Inferior parietal cortex (tissue), 1 donor: Measurements from ENCODE around the gene DSC1.
"Not testable (repeated sequence)": the region's sequence is repeated elsewhere in the genome, so short reads cannot be mapped to it uniquely, and the experiment has no call there.

Source experiments
- DNase-seq: peaks from one replicate; pipeline ENCODE4 v3.0.0-alpha.2; 2016; ENCODE audit errors: extremely low spot score

The DSC1 gene

GRCh38 chr18:31176531-31176930 is 13.9 kb upstream of the DSC1 start:
- no peak for DNase-seq

- no peak for DNase-seq
Observed at GRCh38 chr18:31171144-31171839, 8.6 kb upstream of the DSC1 start.

DNA sequence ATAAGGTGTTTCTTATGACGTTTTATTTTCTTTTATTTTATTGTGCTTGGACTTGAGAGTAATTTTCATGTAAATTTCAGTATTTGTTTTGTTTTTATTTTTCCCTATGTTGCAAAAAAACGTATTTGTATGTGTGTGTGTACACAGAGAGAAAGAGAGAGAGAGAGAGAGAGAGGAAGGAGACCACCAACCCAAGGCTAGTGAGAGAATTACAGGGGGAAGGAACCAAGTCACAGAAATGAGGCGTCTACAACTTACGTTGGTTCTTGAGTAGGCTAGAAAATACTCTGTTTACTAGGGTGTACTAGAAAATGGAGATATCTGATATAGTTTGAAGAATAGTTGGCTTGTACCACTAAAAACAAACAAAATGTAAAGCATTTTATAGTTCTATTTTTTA is 7.7 kb upstream of the DSC1 start:
- DNase-seq: no peak

DNA sequence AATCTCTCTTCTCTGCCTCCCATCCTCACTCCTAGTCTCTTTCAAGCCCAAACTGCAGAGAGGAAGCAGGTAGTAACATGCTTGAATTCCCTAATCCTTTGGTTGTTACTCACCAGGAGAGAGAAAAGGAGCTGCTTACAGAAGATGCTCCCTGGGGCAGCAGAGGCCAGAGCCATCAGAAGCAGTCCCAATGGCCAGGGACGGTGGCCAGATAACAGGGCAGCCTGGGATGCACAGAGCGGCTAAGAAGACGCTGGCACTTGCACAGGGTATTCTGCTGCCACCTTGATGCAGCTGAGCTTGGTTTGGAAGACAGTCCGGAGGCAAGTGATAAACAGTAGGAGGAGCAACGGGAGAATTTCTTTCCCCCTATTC is 250 bp downstream of the DSC1 start:
- no peak for DNase-seq

DNA sequence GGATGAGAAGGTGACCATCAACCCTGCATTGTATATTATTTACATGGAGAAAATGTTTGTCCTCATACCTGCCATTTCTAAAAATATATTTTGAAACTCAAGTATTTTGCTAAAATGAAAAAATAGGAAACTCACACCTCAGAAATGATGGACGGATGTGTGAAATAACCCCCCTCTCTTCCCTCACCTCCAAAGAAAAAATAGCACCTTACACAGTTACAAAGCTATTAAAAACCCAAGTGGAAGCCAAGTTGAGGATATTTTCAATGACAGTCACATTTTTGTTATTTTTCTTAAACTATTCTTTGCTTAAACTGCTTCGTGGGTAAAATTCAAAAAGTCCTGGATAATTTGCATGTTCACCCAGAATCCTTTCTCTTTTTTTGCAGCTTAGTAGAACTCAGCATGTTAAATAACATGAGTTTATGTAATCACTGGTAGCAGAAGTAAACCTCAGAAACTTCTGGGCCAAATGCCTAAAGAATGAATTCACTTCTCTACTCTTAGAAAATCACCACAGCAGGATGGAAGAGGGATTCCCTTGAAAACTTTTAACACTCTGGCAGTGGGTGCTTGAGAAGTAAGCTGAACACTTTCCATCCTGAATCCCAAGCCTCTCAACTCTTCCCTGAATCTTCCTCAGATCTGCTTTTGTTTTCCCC is 768 bp downstream of the DSC1 start:
- DNase-seq: peak; percentile 51

- DNase-seq: no peak
Observed at GRCh38 chr18:31156821-31157763, 5.6 kb downstream of the DSC1 start.

DNA sequence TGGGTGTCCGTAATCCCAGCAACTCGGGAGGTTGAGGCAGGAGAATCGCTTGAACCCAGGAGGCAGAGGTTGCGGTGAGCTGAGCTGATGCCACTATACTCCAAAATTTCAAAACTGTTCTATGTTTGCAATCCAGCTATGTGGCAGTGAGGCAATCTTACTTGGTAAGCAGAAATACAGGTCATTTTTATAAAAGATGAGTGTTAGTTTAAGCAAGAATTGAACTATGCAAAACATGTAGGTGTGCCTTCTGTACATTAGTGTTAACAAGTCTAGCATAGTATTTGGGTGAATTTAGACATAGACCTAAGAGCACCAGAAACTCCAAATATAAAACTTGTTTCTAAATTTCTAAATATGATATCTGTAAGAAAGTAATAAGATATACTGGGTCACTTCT is 7.2 kb downstream of the DSC1 start:
- DNase-seq: no peak

- DNase-seq: no peak
Observed at GRCh38 chr18:31154181-31154580, 8.5 kb downstream of the DSC1 start.

GRCh38 chr18:31149351-31149750 is 13.3 kb downstream of the DSC1 start:
- DNase-seq: no peak

DNA sequence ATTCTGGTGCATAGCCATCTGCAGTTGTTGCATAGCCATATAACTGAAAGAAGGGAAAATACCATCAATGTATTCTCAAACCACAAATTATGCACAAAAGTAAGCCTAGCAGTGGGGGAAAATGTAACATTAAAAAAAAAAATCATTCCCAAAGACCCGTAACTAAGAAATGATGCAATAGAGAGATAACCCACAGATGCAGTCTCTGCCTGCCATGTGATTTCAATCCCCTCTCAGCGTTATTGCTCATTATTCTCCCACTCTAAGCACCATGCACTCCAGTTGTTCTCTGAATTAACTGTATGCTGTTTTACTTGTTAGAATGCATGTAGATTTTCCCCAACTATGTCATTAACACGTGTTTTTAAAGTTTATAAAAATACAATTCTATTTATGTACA is 14.1 kb downstream of the DSC1 start:
- no peak for DNase-seq

DNA sequence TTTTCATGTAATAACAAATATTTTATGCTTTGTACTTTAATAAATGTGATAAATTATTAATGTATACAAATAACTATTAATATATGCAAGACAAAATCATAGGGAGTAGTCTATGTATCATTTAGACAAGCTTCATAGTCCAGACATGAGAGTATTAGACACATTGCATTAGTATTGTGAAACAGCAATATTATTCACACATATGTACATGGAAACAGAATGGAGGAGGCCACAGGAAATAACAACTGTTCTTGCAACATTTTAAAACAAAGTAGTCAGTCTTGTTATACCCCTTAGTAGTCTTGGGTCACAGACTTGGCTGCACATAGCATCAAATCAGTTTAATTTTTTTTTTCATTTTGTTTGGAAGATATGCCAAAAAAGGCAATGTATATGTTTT is 15.8 kb downstream of the DSC1 start:
- no peak for DNase-seq

DNA sequence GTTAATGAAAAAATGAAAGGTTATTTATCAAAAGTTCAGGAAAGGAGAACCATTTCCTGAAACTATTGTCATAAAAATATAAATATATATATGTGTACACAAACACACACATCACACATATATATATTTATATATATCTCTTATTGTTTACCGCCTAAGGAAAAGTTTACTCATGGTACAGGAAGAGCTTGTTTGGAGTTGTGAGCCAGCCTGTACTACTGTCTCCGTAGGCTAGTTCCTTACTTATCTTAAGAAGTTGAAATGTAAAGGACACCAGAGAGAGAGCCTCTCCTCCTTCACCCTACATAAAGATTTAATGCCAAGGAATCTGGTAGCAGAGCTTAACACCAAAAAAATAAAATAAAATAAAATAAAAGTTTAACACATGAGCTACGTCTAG is 19.6 kb downstream of the DSC1 start:
- no peak for DNase-seq

DNA sequence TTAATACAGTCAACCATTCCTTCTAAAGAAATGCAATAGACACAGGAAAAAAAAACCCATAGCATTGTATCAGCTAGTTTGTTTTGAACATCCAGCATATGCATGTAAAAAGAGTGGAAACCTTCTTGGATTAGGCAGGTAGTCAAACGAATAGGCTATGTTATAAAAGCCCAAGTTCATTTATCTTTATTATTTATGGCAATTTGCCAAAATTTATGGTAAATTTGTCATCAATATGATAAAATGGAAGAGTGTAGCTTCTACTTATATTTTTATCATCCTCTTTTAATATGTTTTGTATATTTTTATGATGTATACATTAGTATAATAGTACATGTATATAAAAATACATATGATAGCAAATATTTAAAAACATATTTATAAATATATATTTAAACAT is 23.9 kb downstream of the DSC1 start:
- DNase-seq: no peak

GRCh38 chr18:31134988-31135529 is 27.6 kb downstream of the DSC1 start:
- no peak for DNase-seq

GRCh38 chr18:31129398-31130115 is 33.1 kb downstream of the DSC1 start:
- DNase-seq: no peak

DNA sequence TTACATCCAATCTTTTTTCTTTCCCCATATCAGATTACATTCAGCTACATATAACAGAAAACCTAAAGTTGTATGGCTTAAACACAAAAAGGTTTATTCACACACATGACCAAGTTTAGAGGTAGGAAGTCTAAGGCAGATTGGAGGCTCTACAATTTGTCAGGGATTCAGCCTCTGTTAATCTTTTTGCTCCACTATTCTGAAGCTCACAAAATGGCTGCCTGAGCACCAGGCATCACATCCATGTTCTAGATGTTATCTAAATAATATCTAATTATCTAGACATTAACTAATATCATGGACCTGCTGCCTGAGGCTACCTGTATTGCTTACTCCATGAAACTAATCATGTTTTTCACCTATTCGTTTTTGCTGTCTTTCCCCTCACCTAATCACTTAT is 36.8 kb downstream of the DSC1 start:
- DNase-seq: no peak

DNA sequence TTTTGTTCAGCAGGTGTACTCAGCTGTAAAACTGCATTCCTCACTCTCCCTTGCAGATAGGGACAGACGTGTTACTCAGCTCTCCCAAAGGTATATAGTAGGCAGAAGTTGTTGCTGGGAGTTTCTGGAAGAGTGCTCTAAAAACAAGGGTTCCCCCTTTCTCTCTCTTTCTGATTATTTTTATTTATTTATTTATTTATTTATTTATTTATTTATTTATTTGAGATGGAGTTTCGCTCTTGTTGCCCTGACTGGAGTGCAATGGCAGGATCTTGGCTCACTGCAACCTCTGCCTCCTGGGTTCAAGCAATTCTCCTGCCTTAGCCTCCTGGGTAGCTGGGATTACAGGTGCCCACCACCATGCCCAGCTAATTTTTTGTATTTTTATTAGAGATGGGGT is 39.5 kb downstream of the DSC1 start:
- not testable (repeated sequence) for DNase-seq

GRCh38 chr18:31120594-31120993 is 42.1 kb downstream of the DSC1 start:
- DNase-seq: no peak

- no peak for DNase-seq
Observed at GRCh38 chr18:31116853-31117595, 45.6 kb downstream of the DSC1 start.

DNA sequence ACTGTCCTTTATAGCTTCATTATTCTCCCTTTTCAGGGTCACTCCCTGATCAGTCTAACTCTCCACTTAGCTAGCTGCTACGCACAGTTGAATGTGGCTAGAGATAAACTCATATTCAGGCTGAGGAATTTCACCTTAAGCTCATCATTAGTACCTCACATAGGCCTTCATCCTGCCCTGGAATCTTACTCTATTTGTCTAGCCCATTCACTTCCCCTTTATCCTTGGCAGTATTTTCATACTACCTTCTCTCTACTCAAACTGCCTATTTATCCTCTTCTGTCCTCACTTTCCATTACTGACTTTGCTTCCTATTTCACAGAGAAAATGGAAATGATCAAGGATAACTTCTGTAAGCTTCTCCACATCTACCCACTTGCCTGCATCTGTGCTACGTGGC is 49.9 kb downstream of the DSC1 start:
- no peak for DNase-seq

DNA sequence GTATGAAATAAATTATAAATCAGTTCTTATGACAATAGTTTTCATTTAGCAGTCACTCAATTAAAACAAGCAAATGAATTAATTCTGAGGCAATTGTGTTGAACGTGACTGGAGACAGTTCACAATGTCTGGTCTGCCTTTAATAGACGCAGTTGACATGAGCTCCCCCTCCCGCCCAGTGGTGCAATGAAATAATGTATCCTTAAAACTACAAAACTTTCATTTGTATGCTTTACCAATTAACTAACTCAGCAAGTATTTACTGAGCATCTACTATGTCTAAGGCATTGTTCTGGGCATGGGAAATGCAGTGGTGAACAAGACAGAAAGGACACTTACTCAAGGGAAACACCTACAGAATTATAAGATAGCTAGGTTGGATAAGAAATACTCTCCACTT is 56.9 kb downstream of the DSC1 start:
- no peak for DNase-seq
